NOMO-1 (cell line): ENCODE results near the gene FXYD6.

Source experiments
- DNase-seq, 2 experiments: peaks; one replicate each; lab custom pipeline; 2025; ENCODE audit not compliant: unreplicated experiment in 2 of 2; lab: John Stamatoyannopoulos, UW

The FXYD6 gene

DNA sequence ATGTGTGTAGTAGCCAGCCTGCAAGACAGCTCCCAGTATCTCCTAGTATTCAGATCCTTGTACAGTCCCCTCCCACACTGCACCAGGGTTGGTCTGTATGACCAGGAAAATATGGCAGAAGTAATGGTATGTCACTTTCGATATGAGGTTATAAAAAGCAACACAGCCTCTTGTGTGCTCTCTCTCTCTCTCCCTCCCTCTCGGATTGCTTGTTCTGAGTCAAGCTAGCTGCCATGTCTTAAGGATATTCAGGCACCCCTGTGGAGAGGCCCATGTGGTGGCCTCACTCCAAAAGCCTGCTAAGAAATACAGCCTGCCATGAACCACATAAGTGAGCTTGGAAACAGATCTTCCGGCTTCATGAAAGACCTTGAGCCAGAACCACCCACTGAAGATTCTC is 25.4 kb downstream of the FXYD6 start:
- no peak for DNase-seq

DNA sequence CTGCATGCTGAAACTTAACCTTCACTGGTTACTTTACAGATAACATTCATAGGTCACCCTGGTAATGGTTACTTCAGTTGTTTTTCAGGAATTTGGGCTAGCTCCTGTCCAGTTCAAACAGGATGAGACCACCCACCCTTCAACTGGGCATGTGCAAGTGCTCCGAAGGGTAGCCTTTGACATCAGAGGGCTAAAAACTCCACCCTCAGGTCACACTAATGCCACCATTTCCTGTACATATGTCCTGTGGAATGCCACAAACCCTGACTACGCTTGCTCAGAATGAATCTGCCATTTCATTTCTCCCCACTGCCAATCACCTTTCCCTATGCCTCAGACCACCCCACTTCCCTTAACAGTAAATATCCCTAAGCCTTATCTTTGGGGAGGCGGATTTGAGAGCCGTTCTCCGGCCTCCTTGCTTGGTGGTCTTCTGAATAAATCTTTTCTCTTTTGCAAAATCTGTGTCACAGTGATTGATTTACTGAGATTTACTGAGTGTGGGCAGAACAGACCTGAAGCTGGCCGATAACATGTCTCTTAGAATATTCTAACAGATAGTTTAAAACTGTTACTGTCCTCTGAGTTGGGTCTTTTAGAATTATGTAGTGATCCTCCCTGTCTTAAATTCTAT is 26.6 kb downstream of the FXYD6 start:
- DNase-seq: no peak

DNA sequence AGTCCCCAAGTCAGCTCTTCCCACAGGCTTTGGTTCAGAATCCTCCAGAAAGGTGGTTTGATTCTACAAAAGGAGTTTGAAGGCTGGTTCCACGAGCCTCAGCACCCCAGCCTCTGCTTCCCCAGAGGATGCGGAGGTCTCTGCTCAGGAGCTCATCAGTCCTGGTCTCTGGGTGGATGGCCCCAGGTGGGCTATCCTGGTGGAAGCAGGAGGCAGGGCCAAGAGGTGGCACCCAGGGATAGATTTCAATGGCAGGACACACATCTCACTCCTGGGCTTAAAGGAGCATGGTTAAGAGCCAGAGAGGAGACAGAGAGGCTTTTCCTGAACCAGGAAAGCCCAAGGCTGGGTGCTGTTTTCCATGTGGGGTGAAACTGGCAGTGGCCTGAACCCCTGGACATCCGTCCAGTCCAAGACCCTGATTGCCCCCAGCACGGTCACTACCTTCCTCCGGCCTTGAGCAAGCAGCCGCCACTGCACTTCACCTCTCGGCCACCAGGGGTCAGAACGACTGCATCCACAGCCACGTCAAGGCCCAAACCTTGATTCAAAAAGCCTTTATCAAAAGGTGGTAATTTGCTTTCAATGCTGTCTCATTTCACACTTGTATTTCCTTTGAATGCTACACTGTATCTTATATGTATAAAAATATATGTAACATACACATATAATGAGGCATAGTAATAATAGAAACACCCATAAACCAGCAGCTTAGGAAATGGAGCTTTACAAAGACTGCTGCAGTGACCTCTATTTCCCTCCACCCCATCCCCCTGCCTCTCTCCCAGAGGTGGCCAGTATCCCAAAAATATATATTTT is 32.6 kb downstream of the FXYD6 start:
- DNase-seq: peak; percentile 30 to 37

DNA sequence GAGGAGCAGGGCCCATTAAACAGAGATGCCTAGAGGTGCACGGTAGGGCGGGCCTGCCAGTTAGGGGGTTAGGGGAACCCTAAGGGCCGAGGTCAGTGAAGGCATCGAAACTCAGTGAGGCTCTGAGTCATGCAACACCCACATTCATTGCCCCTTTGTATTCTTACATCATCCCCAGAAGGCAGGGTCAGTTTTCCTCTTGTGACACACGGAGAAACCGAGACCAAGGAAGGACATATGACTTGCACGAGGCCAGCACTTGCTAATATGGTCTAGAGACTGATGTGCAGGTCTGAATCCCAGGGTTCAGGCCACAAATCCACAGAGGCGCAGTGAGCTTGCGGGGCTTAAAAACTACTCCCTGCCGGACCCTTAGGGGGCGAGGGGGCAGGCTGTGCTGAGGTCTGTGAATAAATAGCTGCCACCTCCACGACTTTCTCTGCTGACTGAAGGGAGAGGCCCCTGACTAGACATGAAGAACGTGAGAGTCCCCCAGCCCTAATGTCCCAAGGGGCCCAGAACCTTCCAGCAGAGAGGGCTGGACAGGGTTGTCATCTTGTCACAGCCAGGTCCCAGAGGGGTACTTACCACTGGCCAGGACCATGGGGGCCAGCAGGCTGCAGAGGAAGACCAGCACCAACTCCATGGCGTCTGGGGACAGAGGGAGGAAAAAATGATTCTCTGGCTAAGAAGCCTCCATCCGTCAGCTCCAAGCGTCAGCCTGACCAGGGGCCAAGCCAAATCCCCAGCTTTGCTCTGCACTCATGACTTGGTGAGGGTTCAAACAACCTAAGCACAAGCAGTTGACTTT is 34.1 kb downstream of the FXYD6 start:
- DNase-seq: peak; percentile 56 to 81

DNA sequence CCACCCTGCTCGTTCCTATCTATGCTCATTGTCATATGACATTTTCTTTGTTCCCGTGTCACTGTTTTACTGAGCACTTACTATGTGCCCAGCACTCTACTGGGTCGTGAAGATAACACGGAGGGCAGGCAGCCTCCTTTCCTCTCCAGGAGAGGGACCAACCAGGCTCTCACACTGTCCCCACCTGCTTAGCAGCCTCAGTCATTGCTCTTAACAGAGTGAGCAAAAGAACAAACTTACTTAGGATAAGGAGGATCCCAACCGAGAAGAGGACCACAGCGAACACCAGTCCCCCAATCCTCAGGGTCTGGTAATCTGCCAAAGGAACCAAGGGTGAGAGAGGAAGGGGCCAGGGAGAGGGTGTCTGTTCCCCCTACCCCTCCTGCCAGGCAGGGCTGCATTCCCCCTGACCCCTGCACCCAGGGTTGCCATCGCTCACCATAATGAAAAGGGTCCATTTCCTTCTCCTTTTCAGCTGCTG is 34.9 kb downstream of the FXYD6 start:
- no peak for DNase-seq

DNA sequence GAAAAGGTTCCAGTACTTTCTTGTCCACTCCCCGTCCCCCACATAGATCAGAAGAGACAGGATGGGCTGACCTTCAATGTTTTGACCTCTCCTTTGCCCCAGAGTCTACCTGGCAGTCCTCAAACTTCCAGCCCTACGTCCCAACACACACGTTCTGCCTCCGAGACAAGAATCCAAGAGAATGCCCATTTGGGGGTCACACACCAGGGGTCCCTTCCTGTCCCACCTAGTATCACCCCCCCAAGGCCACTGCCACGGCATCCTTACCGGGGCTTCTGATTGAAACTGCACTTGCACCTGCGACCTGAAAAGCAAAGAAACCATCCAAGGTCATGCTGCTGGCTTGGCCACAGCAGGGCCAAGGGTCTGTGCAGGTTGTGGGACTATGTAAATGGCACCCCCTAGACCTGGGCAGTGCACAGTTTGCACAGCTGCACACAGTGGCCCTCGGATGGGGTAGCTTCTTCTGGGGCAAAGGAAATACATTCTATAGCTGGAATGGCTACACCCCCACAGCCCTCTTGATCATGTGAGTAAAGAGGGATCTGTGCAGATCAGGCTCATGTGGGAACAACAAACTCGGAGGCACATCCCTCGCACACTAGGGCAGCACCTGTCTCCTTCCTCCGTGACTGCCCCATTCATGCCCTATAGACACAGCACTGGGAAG is 35.4 kb downstream of the FXYD6 start:
- no peak for DNase-seq

DNA sequence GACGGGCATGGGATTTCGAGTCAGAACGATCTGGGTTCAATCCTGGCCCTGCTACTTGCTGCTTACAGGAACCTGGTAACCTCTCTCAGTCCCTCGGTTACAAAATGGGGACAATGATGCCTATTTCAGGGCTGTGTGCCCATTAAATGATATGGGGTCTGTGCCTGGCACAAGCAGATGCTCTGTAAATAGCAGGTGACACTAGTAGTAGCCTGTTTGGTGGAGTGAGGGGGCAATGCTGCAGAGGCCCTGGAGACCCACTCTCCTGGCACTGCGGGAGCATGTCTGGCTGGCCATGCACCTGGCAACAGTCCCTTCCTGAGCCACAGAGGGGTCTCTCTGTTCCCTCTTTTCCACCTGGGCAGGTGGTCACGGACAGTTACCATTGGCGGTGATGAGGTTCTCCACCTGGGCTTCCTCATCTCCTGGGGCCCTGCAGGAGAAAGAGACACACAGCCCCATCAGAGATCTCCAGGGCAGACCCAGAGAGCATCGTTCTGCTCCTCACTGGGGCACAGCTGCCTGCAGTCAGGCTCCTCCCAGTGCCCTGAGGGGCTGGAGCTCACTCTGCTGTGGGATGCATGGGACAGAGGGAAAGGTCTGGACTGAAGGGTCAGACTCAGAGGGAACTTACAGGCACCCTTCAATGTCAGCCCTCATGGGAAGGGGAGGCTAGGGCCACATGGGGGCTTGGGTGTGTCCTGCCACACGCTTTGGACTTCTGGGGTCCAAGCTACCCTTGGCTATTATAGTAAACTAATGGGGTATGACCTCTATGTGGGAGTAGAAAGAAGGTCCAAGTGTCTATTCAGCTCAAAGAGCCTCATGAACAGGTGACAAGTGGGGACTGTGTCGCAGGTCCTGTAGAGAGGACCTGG is 36.3 kb downstream of the FXYD6 start:
- no peak for DNase-seq

DNA sequence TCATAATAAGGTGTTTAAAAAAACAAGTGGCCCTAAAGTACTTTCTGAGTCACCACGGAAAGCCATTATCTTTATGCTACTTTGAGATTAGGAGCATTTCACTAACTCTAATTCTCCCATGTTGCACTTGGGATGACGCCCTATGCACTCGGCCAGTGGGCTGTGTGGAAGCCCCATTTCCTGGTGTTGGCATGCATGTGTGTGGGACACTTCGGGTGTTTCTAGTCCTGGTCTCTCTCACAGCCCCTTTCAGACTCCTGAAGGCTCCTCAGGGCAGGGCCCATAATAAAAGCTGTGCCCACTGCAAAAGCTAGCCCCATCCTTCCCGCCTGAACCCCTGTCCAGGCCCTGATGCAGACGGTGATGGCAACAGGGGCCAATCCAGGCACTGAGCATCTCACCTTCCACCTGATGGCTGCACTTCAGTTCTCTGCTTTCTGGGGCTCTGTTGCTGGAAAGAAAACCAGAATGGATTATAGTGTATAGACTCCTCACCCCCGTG is 37.0 kb downstream of the FXYD6 start:
- DNase-seq: peak in 1 of 2 experiments; percentile 46

DNA sequence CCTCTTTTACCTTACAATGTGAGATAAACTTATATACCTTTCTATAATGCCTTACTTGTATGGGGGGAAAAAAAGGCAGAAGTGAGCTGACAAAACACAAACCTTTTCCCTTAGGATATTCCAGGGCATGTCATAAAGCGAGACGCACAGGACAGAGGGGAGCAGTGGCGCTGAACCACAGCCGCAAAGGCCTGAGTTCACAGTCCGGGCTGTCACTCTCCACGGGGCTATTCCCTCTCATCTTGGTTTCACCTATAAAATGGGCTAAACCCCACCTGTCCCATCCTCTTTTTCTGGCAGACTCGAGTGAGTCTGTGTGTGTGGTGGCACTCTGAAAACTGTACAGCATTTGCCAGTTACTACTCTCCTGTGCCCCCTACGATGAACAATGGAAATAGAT is 37.6 kb downstream of the FXYD6 start:
- no peak for DNase-seq

DNA sequence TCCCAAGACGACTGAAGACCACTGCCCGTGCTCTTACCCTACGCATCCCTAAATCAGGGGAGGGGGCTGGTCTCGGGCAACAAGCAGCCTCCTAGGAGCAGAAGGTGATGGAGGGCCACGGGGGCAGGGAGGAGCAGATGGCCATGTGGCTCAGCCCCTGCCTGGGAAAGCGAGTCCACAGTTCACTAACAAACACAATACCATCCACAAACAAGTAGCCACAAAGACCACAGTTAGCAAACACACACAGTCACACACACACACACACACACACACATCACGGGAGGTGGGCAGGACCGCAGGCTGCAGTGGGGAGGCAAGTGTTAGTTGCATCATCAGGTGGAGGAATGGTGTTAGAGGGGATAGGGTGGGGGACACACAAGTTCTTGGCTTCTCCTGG is 38.7 kb downstream of the FXYD6 start:
- no peak for DNase-seq

DNA sequence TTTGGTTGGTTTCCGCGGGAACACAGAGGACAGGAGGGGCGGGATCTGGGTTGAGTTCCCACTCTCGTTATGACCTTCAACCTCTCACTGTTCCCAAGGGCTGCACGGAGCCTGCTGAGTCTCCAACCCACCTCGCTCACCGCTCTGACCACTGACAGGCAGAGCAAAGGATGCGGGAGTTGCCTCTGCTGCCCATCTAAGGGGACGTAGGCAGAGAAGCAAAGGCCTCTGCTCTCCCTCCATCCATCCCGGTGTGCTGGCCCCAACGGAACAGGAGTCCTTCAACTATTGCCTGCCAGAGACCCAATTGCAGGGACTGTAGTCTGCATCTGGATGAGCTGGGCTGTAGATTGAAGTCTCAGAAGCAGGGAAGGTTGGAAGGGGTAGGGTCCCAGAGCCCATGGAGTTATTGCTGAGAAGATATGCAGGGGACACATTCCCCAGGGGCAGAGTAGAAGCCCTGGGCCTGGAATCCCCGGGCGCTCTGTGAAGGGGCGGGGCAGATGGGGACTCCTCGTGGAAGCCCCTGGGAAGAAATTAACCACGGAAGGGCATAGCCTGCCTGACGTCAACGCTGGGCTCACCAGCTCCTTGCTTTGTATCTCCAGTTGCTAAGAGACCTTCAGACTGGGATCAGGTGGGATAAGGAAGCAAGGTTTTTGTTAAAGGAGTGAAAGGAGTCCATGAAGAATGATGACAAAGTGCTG is 39.2 kb downstream of the FXYD6 start:
- DNase-seq: no peak

DNA sequence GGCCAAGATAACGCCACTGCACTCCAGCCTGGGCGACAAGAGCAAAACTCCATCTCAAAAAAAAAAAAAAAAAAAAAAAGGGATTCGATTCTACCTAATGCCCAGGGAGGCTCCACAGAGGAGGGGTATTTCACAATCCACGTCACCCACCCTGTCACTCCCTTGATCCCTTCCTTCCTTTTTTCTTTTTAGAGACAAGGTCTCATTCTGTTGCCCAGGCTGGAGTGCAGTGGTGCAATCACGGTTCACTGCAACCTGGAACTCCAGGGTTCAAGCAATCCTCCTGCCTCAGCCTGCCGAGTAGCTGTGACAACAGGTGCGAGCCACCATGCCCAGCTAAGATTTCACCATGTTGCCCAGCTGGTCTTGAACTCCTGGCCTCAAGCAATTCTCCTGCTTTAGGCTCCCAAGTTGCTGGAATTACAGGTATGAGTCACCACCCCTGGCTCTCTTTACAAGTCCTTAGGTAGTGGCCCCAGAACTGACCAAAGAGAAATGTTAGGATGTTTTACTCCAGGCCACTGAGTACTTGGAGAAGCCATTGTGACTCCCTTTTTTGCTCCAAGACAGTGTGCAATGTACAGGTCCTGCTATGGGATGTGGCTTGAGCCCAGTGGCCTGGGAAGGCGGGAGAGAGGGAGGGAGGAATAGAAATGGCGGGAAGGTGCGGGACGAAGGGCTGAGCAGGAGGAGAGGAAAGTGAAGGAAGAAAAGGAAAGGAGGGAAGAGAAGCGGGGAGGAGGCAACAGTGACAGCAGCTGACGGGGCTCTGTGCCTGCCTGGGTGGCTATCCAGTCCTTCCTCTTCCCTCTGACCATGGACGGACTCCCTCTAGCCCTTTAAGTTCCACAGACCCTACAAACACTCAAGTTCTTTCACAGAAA is 40.1 kb downstream of the FXYD6 start:
- peak in 1 of 2 experiments; percentile 63 for DNase-seq

DNA sequence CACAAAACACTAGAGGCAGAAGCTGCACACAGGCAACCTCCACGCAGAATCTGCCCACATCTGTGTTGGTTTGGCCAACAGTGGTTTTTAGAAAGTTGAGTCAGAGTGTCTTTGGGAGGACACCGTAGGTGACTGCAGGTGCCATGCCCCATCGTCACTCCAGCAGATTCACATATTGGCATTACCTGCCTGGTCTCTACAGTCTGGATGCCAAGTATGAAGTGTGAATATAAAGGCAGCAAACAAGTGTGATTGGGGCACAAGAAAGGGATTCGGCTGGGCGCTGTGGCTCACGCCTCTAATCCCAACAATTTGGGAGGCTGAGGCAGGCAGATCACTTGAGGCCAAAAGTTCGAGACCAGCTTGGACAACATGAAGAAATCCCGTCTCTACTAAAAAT is 40.9 kb downstream of the FXYD6 start:
- no peak for DNase-seq

DNA sequence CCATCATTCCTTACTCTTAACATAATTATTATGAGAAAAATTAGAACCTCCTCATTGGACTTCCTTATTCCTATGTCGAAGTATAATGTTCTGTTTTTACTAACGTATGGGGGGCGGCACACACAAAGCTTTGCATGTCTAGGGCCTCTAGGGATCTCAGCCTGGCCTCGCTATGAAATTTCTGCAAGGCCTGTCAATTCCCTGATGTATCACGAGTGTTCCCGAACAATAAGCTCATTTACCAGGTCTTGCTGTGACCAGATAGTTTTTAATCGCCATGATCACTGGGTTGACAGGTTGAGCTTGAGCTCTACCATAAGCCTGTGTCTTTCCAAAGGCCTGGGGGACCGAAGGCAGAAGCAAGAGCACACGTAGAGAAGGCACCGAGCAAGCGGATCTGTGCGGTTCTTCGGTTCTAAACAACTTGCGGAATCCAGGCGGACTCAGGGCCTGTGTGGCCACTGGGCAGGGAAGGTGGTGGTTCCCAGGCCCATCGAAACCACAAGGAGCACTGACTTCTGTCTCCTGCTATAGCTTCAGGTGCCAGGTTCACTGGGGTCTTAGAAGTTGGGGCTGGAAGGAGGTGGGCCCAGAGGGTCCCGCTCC is 41.5 kb downstream of the FXYD6 start:
- no peak for DNase-seq

DNA sequence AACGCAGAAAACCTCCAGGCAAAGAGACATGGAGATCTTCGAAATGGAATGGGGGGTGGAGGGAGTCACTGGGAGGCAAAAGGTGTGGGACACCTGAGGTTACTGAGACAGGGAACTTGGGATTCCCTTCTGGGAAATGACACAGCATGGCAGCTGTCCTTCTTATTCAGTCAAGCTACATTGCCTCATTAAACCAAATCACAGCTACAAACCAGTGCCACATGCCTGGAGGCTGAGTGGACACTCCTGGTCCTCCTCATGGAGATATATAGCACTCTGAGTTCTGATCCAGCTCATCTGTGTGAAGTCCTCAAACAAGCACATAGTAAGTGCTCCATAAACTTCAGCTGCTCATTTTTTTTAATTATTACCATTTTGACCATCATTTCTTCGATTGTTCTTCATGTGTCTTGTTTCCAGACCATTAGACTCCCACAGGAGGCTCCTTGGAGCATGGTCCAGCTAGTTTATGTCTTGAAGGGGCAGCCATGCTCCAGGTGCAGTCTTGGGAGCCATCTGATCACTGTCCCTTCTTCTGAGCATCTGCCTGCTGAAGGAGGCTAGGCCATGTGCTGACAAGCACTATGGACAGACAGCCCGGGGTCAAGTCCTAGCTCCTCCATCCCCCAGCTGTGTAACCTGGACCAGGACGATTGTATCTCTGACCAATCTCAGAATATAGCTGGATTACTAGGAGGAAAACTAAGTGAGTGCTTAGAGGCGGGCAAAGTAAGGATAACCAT is 42.2 kb downstream of the FXYD6 start:
- no peak for DNase-seq

DNA sequence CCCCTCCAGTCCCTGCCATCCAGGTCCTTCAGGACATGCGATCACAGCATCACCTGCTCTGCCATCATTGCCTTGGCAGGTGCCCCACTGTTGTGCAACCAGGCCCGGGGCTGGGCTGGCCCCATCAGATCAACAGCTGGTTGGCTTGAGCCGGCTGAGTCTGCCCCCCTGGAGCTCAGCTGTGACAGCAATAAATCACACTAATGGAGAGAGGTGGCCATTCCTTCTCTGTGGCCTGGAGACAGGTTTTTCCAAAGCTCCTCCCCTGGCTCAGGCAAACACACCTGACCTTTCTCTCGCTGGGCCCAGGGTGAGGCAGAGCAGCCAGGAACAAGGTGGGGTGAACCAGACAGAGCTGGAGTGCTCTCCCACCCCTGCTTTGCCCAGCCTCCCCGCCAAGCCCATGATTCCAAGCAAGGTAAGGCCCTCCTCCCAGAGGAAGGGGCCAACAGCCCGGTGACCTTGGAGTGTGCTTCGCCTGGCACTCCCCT is 43.0 kb downstream of the FXYD6 start:
- no peak for DNase-seq

DNA sequence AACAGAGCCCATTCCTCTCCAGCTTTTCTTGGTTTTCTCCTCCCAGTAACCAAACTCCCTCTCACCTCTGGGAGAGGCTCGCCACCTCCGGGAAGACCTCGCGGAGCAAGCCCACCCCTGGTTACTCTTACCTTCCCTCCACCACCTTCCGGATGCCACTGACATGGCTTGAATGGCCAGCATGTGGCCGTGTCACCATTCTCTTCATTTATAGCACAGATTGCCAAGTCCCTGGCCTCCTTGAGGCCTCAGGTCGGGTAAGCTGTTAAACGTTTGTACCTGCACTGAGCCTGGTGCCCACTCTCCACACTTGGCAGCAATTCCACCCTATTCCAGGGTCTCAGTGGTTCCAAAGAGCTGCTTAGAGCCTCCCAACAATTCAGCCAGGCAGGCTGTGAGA is 43.9 kb downstream of the FXYD6 start:
- DNase-seq: no peak
